ENCODE measurements around the gene ATXN1.

DNA sequence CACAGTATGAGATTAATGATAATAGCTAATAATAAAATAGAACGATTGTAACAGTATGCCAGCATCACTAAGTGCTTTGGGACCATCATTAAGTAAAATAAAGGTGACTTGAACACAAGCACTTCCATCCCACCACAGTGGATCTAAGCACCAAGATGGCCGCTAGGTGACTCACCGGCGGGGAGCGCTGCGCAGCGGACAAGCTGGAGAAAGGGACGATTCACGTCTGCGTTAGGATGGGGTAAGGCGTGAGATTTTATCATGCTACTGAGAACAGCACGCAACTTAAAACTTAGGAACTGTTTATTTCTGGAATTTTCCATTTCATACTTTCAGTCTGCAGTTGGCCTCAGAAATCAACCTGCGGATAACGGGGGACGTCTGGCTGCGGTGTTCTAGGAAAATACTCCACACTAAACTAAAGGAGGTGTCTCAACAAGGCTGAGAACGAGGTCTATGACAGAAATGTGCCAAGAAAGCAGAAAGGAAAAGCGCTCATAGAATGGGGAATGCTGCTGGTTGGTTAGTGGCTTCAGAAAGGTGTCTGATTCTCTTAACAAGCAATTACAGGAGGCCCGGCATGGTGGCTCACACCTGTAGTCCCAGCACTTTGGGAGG lies 408.3 kb downstream of the ATXN1 start:
- TF ChIP-seq EZH2 (IDR thresholded peaks at IDR 0.05; ENCODE audit: insufficient read depth, poor library complexity, severe bottlenecking) (no peak), EZH2phosphoT487 (IDR thresholded peaks at IDR 0.05; ENCODE audit: insufficient read depth, low read depth) (no peak)

Measured in GM23248 (cell line).